ENCODE measurements around the gene CDH13. TPM values are rescaled to one million over a fixed set of nuclear protein-coding genes. Genes with fewer than 3 reads are reported as not detected.

The CDH13 gene
- total and polyA plus RNA-seq, 2 of the 8 experiments (the other 6 are each of a cell fraction or from before 2014, with no cell fraction given): 2.3 to 2.4 TPM

- TF ChIP-seq CHD7 (IDR thresholded peaks at IDR 0.05; ENCODE audit: insufficient replicate concordance, low read length) (no peak), TAF7 (optimal IDR thresholded peaks at IDR 0.05; ENCODE audit: borderline replicate concordance, low read depth, low read length) (no peak), BCL11A (IDR thresholded peaks at IDR 0.05; ENCODE audit: low read depth in 2 of 2, low read length in 2 of 2) (no peak), RNF2 (IDR thresholded peaks at IDR 0.05; ENCODE audit: borderline replicate concordance, low read depth, low read length, missing control alignments, poor library complexity, severe bottlenecking) (no peak), RXRA (IDR thresholded peaks at IDR 0.05; ENCODE audit: insufficient read depth, low read depth, low read length) (no peak), RBBP5 (IDR thresholded peaks at IDR 0.05; ENCODE audit: borderline replicate concordance, low read depth, low read length) (no peak), SIX5 (IDR thresholded peaks at IDR 0.05; ENCODE audit: low read depth, low read length) (no peak), CBX8 (IDR thresholded peaks at IDR 0.05; ENCODE audit: borderline replicate concordance, low read depth, low read length) (no peak), SP4 (IDR thresholded peaks at IDR 0.05; ENCODE audit: low read length) (no peak), KDM1A (IDR thresholded peaks at IDR 0.05; ENCODE audit: borderline replicate concordance, low read length) (no peak), KDM5A (IDR thresholded peaks at IDR 0.05; ENCODE audit: low read length) (no peak), KDM4A (IDR thresholded peaks at IDR 0.05; ENCODE audit: low read depth, low read length, severe bottlenecking) (no peak)
Observed at GRCh38 chr16:83402967-83403366, 776.2 kb downstream of the CDH13 start (continued).
